WERI-Rb-1 (cell line): ENCODE results near the gene ZNF213.

Experiments used
- DNase-seq: peaks from one replicate; pipeline ENCODE4 v3.0.0-alpha.2; 2020
- H3K27ac ChIP-seq: fragments of 250-450 bp; sonication (Bioruptor Pico); 2 replicates; pipeline ENCODE4 v1.5.1; 2020; ENCODE audit warnings: mild to moderate bottlenecking, moderate library complexity
- H3K27me3 ChIP-seq: fragments of 250-450 bp; sonication (Bioruptor Pico); 2 replicates; pipeline ENCODE4 v1.5.1; 2021; ENCODE audit warnings: mild to moderate bottlenecking, low read depth, moderate library complexity; ENCODE audit not compliant: insufficient read depth, severe bottlenecking
- H3K36me3 ChIP-seq: fragments of 250-450 bp; sonication (Bioruptor Pico); 2 replicates; pipeline ENCODE4 v1.5.1; 2020; ENCODE audit warnings: mild to moderate bottlenecking, moderate library complexity
- H3K4me3 ChIP-seq: 2 replicates; pipeline ENCODE4 v1.5.1; 2011; ENCODE audit warnings: low read depth, mild to moderate bottlenecking, control low read depth, low read length
- H3K9me3 ChIP-seq: fragments of 250-450 bp; sonication (Bioruptor Pico); 2 replicates; pipeline ENCODE4 v1.5.1; 2021; ENCODE audit warnings: mild to moderate bottlenecking, moderate library complexity; ENCODE audit not compliant: severe bottlenecking
- CTCF ChIP-seq: IDR thresholded peaks from 2 replicates; pipeline ENCODE4 v1.5.1; 2011; ENCODE audit warnings: low read depth, mild to moderate bottlenecking, control low read depth, inconsistent platforms, low read length

The ZNF213 gene

GRCh38 chr16:3147757-3148104 lies 12.9 kb downstream of the ZNF213 start:
- no peak for DNase-seq
- H3K4me3 ChIP-seq: no peak overlapping the region
- H3K36me3 ChIP-seq: no peaks in the 10 kb centered on the region; the same call in 1 of the 2 replicates
- H3K27ac ChIP-seq: no peak overlapping the region
- H3K27me3 ChIP-seq: peaks cover 7% of the 10 kb centered on the region
- TF ChIP-seq CTCF: no peak
- H3K9me3 ChIP-seq: no peaks in the 10 kb centered on the region

- H3K4me3 ChIP-seq: no peak overlapping the region
- DNase-seq: no peak
Measured at GRCh38 chr16:3148256-3149192, 13.7 kb downstream of the ZNF213 start.

GRCh38 chr16:3149193-3149530 lies 14.3 kb downstream of the ZNF213 start:
- Histone ChIP-seq H3K9me3 (no peaks in the 10 kb centered on the region), H3K27ac (no peak overlapping the region), H3K4me3 (no peak overlapping the region), H3K36me3 (no peaks in the 10 kb centered on the region), H3K27me3 (peaks cover 7% of the 10 kb centered on the region)
- no peak for DNase-seq
- no peak for TF ChIP-seq CTCF

More at GRCh38 chr16:3148256-3149192, 13.7 kb downstream of the ZNF213 start:
- Histone ChIP-seq H3K36me3 (no peaks in the 10 kb centered on the region), H3K27ac (no peak overlapping the region), H3K9me3 (no peaks in the 10 kb centered on the region), H3K27me3 (peaks cover 7% of the 10 kb centered on the region)
- no peak for TF ChIP-seq CTCF

- Histone ChIP-seq H3K4me3 (peak overlapping the region; percentile 85), H3K9me3 (no peaks in the 10 kb centered on the region), H3K36me3 (no peaks in the 10 kb centered on the region), H3K27me3 (peaks cover 7% of the 10 kb centered on the region), H3K27ac (peak overlapping the region; percentile 47)
- peak; percentile 71 for TF ChIP-seq CTCF
- DNase-seq: peak; percentile 76
Measured at GRCh38 chr16:3149630-3150345, 15.0 kb downstream of the ZNF213 start.

GRCh38 chr16:3150346-3151218 lies 15.8 kb downstream of the ZNF213 start:
- no peaks in the 10 kb centered on the region for H3K9me3 ChIP-seq
- peak overlapping the region; percentile 47 for H3K27ac ChIP-seq
- H3K36me3 ChIP-seq: no peaks in the 10 kb centered on the region
- peak overlapping the region; percentile 85 for H3K4me3 ChIP-seq
- no peak for TF ChIP-seq CTCF
- peak; percentile 96 for DNase-seq
- peaks cover 7% of the 10 kb centered on the region for H3K27me3 ChIP-seq
